HepG2 (cell line): ENCODE results near the gene EXOC3L4. TPM values are rescaled to one million over a fixed set of nuclear protein-coding genes. Genes with fewer than 3 reads are reported as not detected.

Experiments
- ATF1 ChIP-seq: IDR thresholded peaks from 2 replicates; pipeline ENCODE4 v1.6.1; 2016; ENCODE audit warnings: mild to moderate bottlenecking, control low read depth
- CREB3 ChIP-seq: sonication (generic); formaldehyde crosslinking; IDR thresholded peaks from 2 replicates; pipeline ENCODE4 v1.5.0; 2020; ENCODE audit warnings: missing genetic modification reagents
- HNF4G ChIP-seq, 2 experiments: sonication (generic) in 1 of 2; formaldehyde crosslinking in 1 of 2; IDR thresholded peaks; 2 replicates each; pipeline versions ENCODE4 v1.4.0 to v1.6.1; 2011 to 2020; ENCODE audit warnings: borderline replicate concordance in 2 of 2, low read depth in 2 of 2, mild to moderate bottlenecking in 2 of 2, low read length in 1 of 2, missing genetic modification reagents in 1 of 2, moderate library complexity in 1 of 2
- KDM4B ChIP-seq: sonication (generic); formaldehyde crosslinking; IDR thresholded peaks from 2 replicates; pipeline ENCODE4 v1.4.0; 2020; ENCODE audit warnings: missing genetic modification reagents
- MYPOP ChIP-seq: sonication (generic); formaldehyde crosslinking; IDR thresholded peaks from 2 replicates; pipeline ENCODE4 v1.8.1; 2023; ENCODE audit warnings: mild to moderate bottlenecking, moderate library complexity, missing genetic modification reagents
- NPAS2 ChIP-seq: sonication (generic); formaldehyde crosslinking; IDR thresholded peaks from 2 replicates; pipeline ENCODE4 v1.8.0; 2022; ENCODE audit warnings: mild to moderate bottlenecking, missing genetic modification reagents, borderline replicate concordance
- SCMH1 ChIP-seq: sonication (generic); formaldehyde crosslinking; IDR thresholded peaks from 2 replicates; pipeline ENCODE4 v1.9.0; 2021; ENCODE audit warnings: missing genetic modification reagents, mild to moderate bottlenecking, borderline replicate concordance
- SOX13 ChIP-seq, 3 experiments: fragments of 450-650 bp in 1 of 3; sonication (generic) in 1 of 3; formaldehyde crosslinking in 1 of 3; IDR thresholded peaks in 2 of 3; conservative IDR thresholded peaks in 1 of 3; 2 replicates each; pipeline versions ENCODE4 v1.5.0 to v1.6.1; 2016 to 2020; ENCODE audit warnings: antibody characterized with exemption in 1 of 3, mild to moderate bottlenecking in 1 of 3, missing compliant biosample characterization in 1 of 3, missing genetic modification reagents in 1 of 3, moderate library complexity in 1 of 3
- TMF1 ChIP-seq: sonication (generic); formaldehyde crosslinking; IDR thresholded peaks from 2 replicates; pipeline ENCODE4 v1.8.1; 2022; ENCODE audit warnings: low read depth, missing genetic modification reagents
- TSC22D2 ChIP-seq: sonication (generic); formaldehyde crosslinking; IDR thresholded peaks from 2 replicates; pipeline ENCODE4 v1.5.1; 2020; ENCODE audit warnings: missing genetic modification reagents, mild to moderate bottlenecking, borderline replicate concordance
- ZBTB37 ChIP-seq: sonication (generic); formaldehyde crosslinking; IDR thresholded peaks from 2 replicates; pipeline ENCODE4 v1.4.0; 2020; ENCODE audit warnings: mild to moderate bottlenecking, missing genetic modification reagents
- ZBTB7B ChIP-seq: sonication (generic); formaldehyde crosslinking; IDR thresholded peaks from 2 replicates; pipeline ENCODE4 v1.4.0; 2020; ENCODE audit warnings: missing genetic modification reagents
- ZHX2 ChIP-seq, 2 experiments: sonication (generic) in 1 of 2; formaldehyde crosslinking in 1 of 2; IDR thresholded peaks; 2 replicates each; pipeline versions ENCODE4 v1.6.1 to v1.9.0; 2014 to 2022; ENCODE audit warnings: antibody characterized with exemption in 1 of 2, borderline replicate concordance in 1 of 2, inconsistent platforms in 1 of 2, low read depth in 1 of 2, missing genetic modification reagents in 1 of 2
- ZNF251 ChIP-seq: sonication (generic); formaldehyde crosslinking; IDR thresholded peaks from 2 replicates; pipeline ENCODE4 v1.9.0; 2021; ENCODE audit warnings: mild to moderate bottlenecking, missing genetic modification reagents
- ZNF674 ChIP-seq: sonication (generic); formaldehyde crosslinking; IDR thresholded peaks from 2 replicates; pipeline ENCODE4 v1.5.0; 2020; ENCODE audit warnings: low read depth, mild to moderate bottlenecking, missing genetic modification reagents
- ZNF775 ChIP-seq: sonication (generic); formaldehyde crosslinking; IDR thresholded peaks from 2 replicates; pipeline ENCODE4 v1.4.0; 2020; ENCODE audit warnings: missing genetic modification reagents, mild to moderate bottlenecking, moderate library complexity, borderline replicate concordance
- ZNF883 ChIP-seq: sonication (generic); formaldehyde crosslinking; IDR thresholded peaks from 2 replicates; pipeline ENCODE4 v1.5.1; 2020; ENCODE audit warnings: mild to moderate bottlenecking, missing genetic modification reagents; ENCODE audit errors: not compliant biosample characterization
- polyA plus RNA-seq, 8 experiments: library from polyadenylated mRNA; depleted of rRNA in 3 of 8; stranded (reverse) in 7 of 8; unstranded in 1 of 8; fragments of >200 nt; fragmentation: Illumina TruSeq in 4 of 8; extraction: Trizol in 4 of 8; gene quantifications; 2 replicates each; pipeline versions ENCODE4 v1.2.1 to v1.2.3, GENCODE V29; 2011 to 2016; ENCODE audit warnings: low read depth in 4 of 8, missing spikeins in 1 of 8, mixed read lengths in 1 of 8; ENCODE audit not compliant: insufficient read depth in 1 of 8
- total RNA-seq, 5 experiments: library from RNA; depleted of rRNA; stranded (reverse); fragments of >200 nt; fragmentation: Illumina TruSeq; extraction: Trizol; gene quantifications; 2 replicates each; pipeline ENCODE4 v1.2.3, GENCODE V29; 2016; ENCODE audit warnings: low read depth in 1 of 5

EXOC3L4 gene
- total and polyA plus RNA-seq, 2 of the 13 experiments (the other 11 are each of a cell fraction or from before 2014, with no cell fraction given) = 11.8 to 27.0 TPM

GRCh38 chr14:103100281-103101121, 6.0 kb downstream of the EXOC3L4 start (continued):
- TF ChIP-seq ZHX2 (IDR thresholded peaks at IDR 0.05; ENCODE audit: low read depth) = peak; percentile 47; the same call in 1 of the 2 replicates
- TF ChIP-seq ZHX2 (CRISPR knock-in tag; IDR thresholded peaks at IDR 0.05; ENCODE audit: borderline replicate concordance) = peak; percentile 52; the same call in 1 of the 2 replicates
- TF ChIP-seq ZNF775 = no peak
- peak; percentile 67; the same call in 1 of the 2 replicates for TF ChIP-seq SOX13 (IDR thresholded peaks at IDR 0.05)
- peak in 1 of 2 experiments; percentile 80; a peak in 2 of 4 replicates for TF ChIP-seq SOX13 (CRISPR knock-in tag; conservative IDR thresholded peaks at IDR 0.05 in 1 of 2, IDR thresholded peaks at IDR 0.05 in 1 of 2)
- peak; percentile 76; the same call in 1 of the 2 replicates for TF ChIP-seq HNF4G (IDR thresholded peaks at IDR 0.05; ENCODE audit: borderline replicate concordance, low read depth, low read length)
- peak; percentile 90; the same call in 1 of the 2 replicates for TF ChIP-seq HNF4G (CRISPR knock-in tag; IDR thresholded peaks at IDR 0.05; ENCODE audit: borderline replicate concordance, low read depth)
- TF ChIP-seq ZBTB7B = peak; percentile 98
- no peak for TF ChIP-seq ZNF883 (CRISPR knock-in tag)
- no peak for TF ChIP-seq ATF1 (CRISPR knock-in tag)
- TF ChIP-seq TMF1 (CRISPR knock-in tag) = no peak
- TF ChIP-seq TSC22D2 (CRISPR knock-in tag) = no peak
- no peak for TF ChIP-seq ZNF251 (CRISPR knock-in tag)
- peak; percentile 74; the same call in 1 of the 2 replicates for TF ChIP-seq MYPOP
- no peak for TF ChIP-seq KDM4B (CRISPR knock-in tag)
- TF ChIP-seq ZBTB37 (CRISPR knock-in tag) = no peak
- TF ChIP-seq ZNF674 (CRISPR knock-in tag) = no peak
- no peak for TF ChIP-seq NPAS2
- TF ChIP-seq SCMH1 (CRISPR knock-in tag) = no peak
- no peak for TF ChIP-seq CREB3 (CRISPR knock-in tag)
